Measurements from ENCODE around the gene PSD4.

The PSD4 gene

DNA sequence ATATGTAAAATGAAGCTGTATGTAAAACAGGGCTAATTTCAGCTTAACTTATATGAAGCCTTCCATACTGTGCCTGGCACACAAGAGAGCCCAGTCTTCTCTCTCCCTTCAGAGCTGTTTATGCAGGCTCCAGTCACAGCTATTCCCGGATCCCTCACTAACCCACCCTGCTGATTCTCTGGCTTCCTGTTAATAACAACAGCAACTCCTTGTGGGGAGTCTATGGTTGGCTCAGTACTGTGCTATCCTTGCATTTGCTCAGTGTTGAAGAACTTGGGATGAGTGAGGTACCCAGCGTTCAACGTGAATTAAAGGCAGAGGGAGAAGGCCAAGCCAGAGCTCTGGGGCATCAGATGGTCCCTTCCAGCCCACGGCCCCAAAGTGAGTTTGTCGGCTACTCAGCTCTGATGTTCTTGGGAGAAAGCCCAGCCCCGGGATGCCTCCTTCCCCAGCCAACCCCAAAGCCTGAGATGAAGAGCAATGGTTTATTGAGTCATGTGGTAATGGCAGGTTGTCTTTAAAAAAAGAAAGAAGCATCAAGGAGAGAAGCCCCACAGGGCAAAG lies 43.2 kb downstream of the PSD4 start:
- H3K36me3 ChIP-seq (ENCODE audit: insufficient read depth, low read length) = no peaks in the 10 kb centered on the region
- no peaks in the 10 kb centered on the region for H3K9me3 ChIP-seq (ENCODE audit: low read length)
- no peaks in the 10 kb centered on the region for H3K27me3 ChIP-seq (ENCODE audit: control insufficient read depth in 1 of 2, insufficient read depth in 2 of 2, low read length in 2 of 2)
- H3K27ac ChIP-seq (ENCODE audit: low read depth, low read length) = no peak overlapping the region
- H3K4me1 ChIP-seq (ENCODE audit: insufficient read depth, low read length) = peaks cover 2% of the 10 kb centered on the region
- H3K4me3 ChIP-seq (ENCODE audit: low read depth in 1 of 2, low read length in 2 of 2) = no peak overlapping the region
- no peak overlapping the region for H3K9ac ChIP-seq (ENCODE audit: low read length)

DNA sequence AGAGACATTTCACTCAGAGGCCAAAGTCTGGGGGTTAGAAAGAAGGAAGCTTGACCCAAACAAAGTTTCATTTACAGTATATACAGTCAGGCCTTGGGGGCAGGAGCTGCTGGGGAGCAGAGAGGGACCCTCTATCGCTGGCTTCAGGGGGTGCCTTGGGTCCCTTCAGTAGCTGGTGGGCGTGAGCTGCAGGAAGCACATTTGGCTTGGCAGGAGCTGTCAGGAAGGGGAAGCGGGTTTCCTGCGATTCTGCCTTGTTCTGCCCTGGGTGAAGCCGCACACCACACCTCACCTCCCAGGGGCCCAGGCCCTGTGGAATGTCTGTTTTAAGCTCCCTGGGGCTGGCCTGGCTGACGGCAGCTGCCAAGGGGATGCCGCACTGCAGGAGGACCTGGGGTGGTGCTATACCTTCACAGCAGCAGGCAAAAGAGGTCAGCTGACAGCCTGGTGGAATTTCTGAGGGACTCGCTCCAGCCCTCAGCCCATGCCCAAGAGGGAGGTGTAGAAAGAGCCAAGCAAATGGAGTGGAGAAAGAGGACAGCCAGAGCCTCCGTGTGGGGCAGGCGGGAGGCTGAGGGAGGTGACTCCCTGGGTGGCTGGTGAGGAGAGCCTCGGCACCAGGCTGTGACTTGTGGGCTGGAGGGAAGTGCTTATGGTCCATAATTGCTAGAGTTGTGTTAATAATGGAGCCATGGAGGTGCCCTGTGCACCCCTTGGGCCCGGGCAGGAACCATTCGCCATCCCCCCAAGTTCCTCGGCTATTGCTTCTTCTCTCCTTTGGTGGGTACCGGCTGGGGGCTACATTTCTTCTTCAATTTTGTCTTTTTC lies 43.9 kb downstream of the PSD4 start:
- Histone ChIP-seq H3K27ac (ENCODE audit: low read depth, low read length) (no peak overlapping the region), H3K9me3 (ENCODE audit: low read length) (no peaks in the 10 kb centered on the region), H3K36me3 (ENCODE audit: insufficient read depth, low read length) (no peaks in the 10 kb centered on the region), H3K4me1 (ENCODE audit: insufficient read depth, low read length) (no peaks in the 10 kb centered on the region), H3K9ac (ENCODE audit: low read length) (no peak overlapping the region), H3K27me3 (ENCODE audit: control insufficient read depth in 1 of 2, insufficient read depth in 2 of 2, low read length in 2 of 2) (no peaks in the 10 kb centered on the region), H3K4me3 (ENCODE audit: low read depth in 1 of 2, low read length in 2 of 2) (no peak overlapping the region)

DNA sequence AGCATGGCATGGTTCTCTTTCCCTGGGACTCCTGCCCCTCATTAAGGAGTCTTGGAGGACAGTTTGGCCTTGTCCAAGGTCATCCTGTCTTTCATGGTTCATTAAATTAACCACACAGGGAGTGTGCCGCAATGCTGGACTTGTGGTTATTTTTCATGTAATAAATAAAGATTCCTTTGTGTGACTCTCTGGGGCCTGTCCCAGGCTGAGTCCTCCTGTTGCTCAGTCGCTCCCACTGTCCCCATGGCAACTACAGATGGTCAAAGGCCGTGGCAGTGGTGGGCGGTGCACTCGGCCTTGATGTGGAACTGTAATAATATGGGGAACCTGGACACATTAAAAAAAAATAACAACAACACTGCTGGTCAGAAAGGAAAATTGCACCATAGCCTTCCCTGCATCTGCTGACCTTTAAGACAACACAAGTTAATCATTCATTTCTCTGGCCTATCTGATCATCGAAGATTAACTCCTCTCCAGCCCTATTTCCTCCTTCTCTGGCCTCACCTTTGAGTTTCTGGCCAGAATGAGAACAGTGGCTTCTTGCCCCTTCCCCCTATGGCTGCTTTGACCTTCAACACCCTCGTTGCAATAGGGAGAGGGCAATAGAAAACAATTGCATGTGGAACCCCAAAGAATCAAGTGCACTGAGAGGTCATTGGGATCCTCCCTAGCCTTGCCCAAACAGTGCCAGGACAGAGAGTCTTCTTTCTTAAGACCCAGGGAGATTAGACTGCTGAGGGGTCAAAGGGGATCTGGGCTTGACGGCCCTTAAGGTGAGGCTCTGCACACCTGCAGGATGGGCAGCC lies 44.7 kb downstream of the PSD4 start:
- Histone ChIP-seq H3K9me3 (ENCODE audit: low read length) (no peaks in the 10 kb centered on the region), H3K27me3 (ENCODE audit: control insufficient read depth in 1 of 2, insufficient read depth in 2 of 2, low read length in 2 of 2) (no peaks in the 10 kb centered on the region), H3K4me1 (ENCODE audit: insufficient read depth, low read length) (no peaks in the 10 kb centered on the region), H3K4me3 (ENCODE audit: low read depth in 1 of 2, low read length in 2 of 2) (no peak overlapping the region), H3K36me3 (ENCODE audit: insufficient read depth, low read length) (no peaks in the 10 kb centered on the region), H3K27ac (ENCODE audit: low read depth, low read length) (no peak overlapping the region), H3K9ac (ENCODE audit: low read length) (no peak overlapping the region)

DNA sequence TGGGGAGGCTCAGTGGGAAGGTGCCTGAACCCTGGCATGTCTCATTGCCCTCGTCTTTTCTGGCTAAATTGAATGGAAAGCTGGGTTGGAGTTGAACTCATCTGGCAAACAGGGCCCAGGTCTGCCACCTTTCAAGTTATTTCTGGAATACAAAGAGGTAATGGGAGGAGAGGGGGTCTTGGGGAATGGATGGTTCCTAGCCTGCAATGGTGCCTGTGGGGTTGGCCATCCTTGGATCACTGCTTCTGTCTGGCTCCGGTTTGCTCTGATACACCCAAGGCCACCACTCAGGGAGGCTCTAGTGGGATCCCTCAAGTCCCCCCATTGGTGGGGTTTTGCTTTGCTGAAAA lies 45.3 kb downstream of the PSD4 start:
- H3K36me3 ChIP-seq (ENCODE audit: insufficient read depth, low read length) = no peaks in the 10 kb centered on the region
- H3K4me1 ChIP-seq (ENCODE audit: insufficient read depth, low read length) = no peaks in the 10 kb centered on the region
- no peak overlapping the region for H3K9ac ChIP-seq (ENCODE audit: low read length)
- H3K9me3 ChIP-seq (ENCODE audit: low read length) = no peaks in the 10 kb centered on the region
- no peak overlapping the region for H3K4me3 ChIP-seq (ENCODE audit: low read depth in 1 of 2, low read length in 2 of 2)
- H3K27ac ChIP-seq (ENCODE audit: low read depth, low read length) = no peak overlapping the region
- no peaks in the 10 kb centered on the region for H3K27me3 ChIP-seq (ENCODE audit: control insufficient read depth in 1 of 2, insufficient read depth in 2 of 2, low read length in 2 of 2)

- Histone ChIP-seq H3K36me3 (ENCODE audit: insufficient read depth, low read length) (no peaks in the 10 kb centered on the region), H3K27me3 (ENCODE audit: control insufficient read depth in 1 of 2, insufficient read depth in 2 of 2, low read length in 2 of 2) (no peaks in the 10 kb centered on the region), H3K4me1 (ENCODE audit: insufficient read depth, low read length) (no peaks in the 10 kb centered on the region), H3K4me3 (ENCODE audit: low read depth in 1 of 2, low read length in 2 of 2) (no peak overlapping the region), H3K9ac (ENCODE audit: low read length) (no peak overlapping the region), H3K27ac (ENCODE audit: low read depth, low read length) (no peak overlapping the region), H3K9me3 (ENCODE audit: low read length) (no peaks in the 10 kb centered on the region)
Measured at GRCh38 chr2:113219525-113219888, 45.7 kb downstream of the PSD4 start.

GRCh38 chr2:113219889-113220641 lies 46.3 kb downstream of the PSD4 start:
- no peaks in the 10 kb centered on the region for H3K27me3 ChIP-seq (ENCODE audit: control insufficient read depth in 1 of 2, insufficient read depth in 2 of 2, low read length in 2 of 2)
- H3K9me3 ChIP-seq (ENCODE audit: low read length) = no peaks in the 10 kb centered on the region
- no peak overlapping the region for H3K4me3 ChIP-seq (ENCODE audit: low read depth in 1 of 2, low read length in 2 of 2)
- no peaks in the 10 kb centered on the region for H3K4me1 ChIP-seq (ENCODE audit: insufficient read depth, low read length)
- H3K9ac ChIP-seq (ENCODE audit: low read length) = no peak overlapping the region
- no peak overlapping the region for H3K27ac ChIP-seq (ENCODE audit: low read depth, low read length)
- no peaks in the 10 kb centered on the region for H3K36me3 ChIP-seq (ENCODE audit: insufficient read depth, low read length)

- no peak overlapping the region for H3K9ac ChIP-seq (ENCODE audit: low read length)
- H3K4me1 ChIP-seq (ENCODE audit: insufficient read depth, low read length) = no peaks in the 10 kb centered on the region
- no peaks in the 10 kb centered on the region for H3K27me3 ChIP-seq (ENCODE audit: control insufficient read depth in 1 of 2, insufficient read depth in 2 of 2, low read length in 2 of 2)
- H3K4me3 ChIP-seq (ENCODE audit: low read depth in 1 of 2, low read length in 2 of 2) = no peak overlapping the region
- no peaks in the 10 kb centered on the region for H3K9me3 ChIP-seq (ENCODE audit: low read length)
- H3K36me3 ChIP-seq (ENCODE audit: insufficient read depth, low read length) = no peaks in the 10 kb centered on the region
- no peak overlapping the region for H3K27ac ChIP-seq (ENCODE audit: low read depth, low read length)
Measured at GRCh38 chr2:113220970-113221708, 47.4 kb downstream of the PSD4 start.

DNA sequence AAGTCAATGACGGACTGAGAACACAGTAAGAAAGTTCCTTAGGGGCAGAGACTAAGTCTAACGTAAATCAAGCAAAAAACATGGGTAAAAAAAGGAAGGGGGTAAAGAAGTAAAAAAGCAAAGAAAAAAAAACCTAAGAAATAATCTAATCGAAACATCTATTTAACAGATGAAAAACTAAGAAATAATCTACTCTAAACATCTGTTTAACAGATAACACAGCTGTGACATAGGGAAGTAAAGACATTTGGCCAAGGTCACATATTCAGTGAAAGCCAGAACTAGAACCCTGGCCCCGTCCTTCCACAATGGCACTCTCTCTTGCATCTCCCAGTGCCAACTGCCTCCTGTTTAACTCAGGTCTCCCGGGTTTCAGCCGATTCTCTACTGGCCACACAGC lies 48.1 kb downstream of the PSD4 start:
- H3K36me3 ChIP-seq (ENCODE audit: insufficient read depth, low read length) = no peaks in the 10 kb centered on the region
- H3K27ac ChIP-seq (ENCODE audit: low read depth, low read length) = no peak overlapping the region
- H3K4me3 ChIP-seq (ENCODE audit: low read depth in 1 of 2, low read length in 2 of 2) = no peak overlapping the region
- no peak overlapping the region for H3K9ac ChIP-seq (ENCODE audit: low read length)
- no peaks in the 10 kb centered on the region for H3K27me3 ChIP-seq (ENCODE audit: control insufficient read depth in 1 of 2, insufficient read depth in 2 of 2, low read length in 2 of 2)
- H3K9me3 ChIP-seq (ENCODE audit: low read length) = no peaks in the 10 kb centered on the region
- no peaks in the 10 kb centered on the region for H3K4me1 ChIP-seq (ENCODE audit: insufficient read depth, low read length)

GRCh38 chr2:113223813-113224212 lies 50.0 kb downstream of the PSD4 start:
- H3K36me3 ChIP-seq (ENCODE audit: insufficient read depth, low read length) = no peaks in the 10 kb centered on the region
- no peak overlapping the region for H3K27ac ChIP-seq (ENCODE audit: low read depth, low read length)
- no peaks in the 10 kb centered on the region for H3K4me1 ChIP-seq (ENCODE audit: insufficient read depth, low read length)
- H3K27me3 ChIP-seq (ENCODE audit: control insufficient read depth in 1 of 2, insufficient read depth in 2 of 2, low read length in 2 of 2) = no peaks in the 10 kb centered on the region
- H3K9me3 ChIP-seq (ENCODE audit: low read length) = no peaks in the 10 kb centered on the region
- H3K9ac ChIP-seq (ENCODE audit: low read length) = no peak overlapping the region
- no peak overlapping the region for H3K4me3 ChIP-seq (ENCODE audit: low read depth in 1 of 2, low read length in 2 of 2)

DNA sequence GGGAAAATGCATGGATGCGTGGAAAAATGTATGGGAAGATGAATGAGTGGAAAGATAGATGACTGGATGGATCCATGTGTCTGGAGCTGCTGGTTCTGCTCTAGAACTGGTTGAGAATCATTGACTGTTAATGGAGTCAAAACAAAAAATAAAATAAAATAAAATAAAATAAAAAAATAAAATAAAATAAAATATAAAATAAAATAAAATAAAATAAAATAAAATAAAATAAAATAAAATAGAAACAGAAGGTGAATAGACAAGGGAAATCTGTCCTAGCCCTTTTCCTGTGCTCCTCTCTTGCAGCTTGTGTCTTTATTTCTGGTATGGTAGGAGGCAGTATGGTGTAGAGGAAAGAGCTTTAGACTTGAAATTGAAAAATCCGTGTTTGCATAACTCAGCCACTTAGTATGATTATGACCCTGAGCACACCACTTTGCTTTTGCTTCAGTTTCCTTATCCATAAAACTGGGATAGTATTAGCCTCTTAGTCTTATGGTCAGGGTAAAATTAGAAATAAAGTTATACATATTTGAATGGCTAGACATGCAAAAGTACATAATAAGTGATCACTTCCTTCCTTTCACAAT lies 51.0 kb downstream of the PSD4 start:
- Histone ChIP-seq H3K27me3 (ENCODE audit: control insufficient read depth in 1 of 2, insufficient read depth in 2 of 2, low read length in 2 of 2) (no peaks in the 10 kb centered on the region), H3K27ac (ENCODE audit: low read depth, low read length) (no peak overlapping the region), H3K9me3 (ENCODE audit: low read length) (no peaks in the 10 kb centered on the region), H3K9ac (ENCODE audit: low read length) (no peak overlapping the region), H3K4me1 (ENCODE audit: insufficient read depth, low read length) (no peaks in the 10 kb centered on the region), H3K4me3 (ENCODE audit: low read depth in 1 of 2, low read length in 2 of 2) (no peak overlapping the region), H3K36me3 (ENCODE audit: insufficient read depth, low read length) (no peaks in the 10 kb centered on the region)
